Tibial artery (tissue), 4 donors: ENCODE measurements around the gene TMEM150B.

Source experiments
- DNase-seq, 2 donors: peaks; one replicate each; pipeline ENCODE4 v3.0.0-alpha.2; 2019
- H3K27ac ChIP-seq, 2 donors: fragments of 200-600 bp; sonication (generic) in 1 of 2; 1 replicate in 1 of 2; 2 replicates in 1 of 2; pipeline ENCODE4 v1.5.1; 2018 to 2019; ENCODE audit warnings: mild to moderate bottlenecking in 1 of 2
- H3K27me3 ChIP-seq, 2 donors: fragments of 200-600 bp; sonication (generic) in 1 of 2; one replicate each; pipeline versions ENCODE4 v1.5.1 to v1.6.0; 2016 to 2019
- H3K36me3 ChIP-seq, 3 donors: fragments of 200-600 bp; sonication (generic) in 2 of 3; one replicate each; pipeline ENCODE4 v1.5.1; 2016 to 2019; ENCODE audit warnings: mild to moderate bottlenecking in 2 of 3
- H3K4me1 ChIP-seq, 4 donors: fragments of 200-600 bp; sonication (generic) in 2 of 4; 1 replicate in 3 of 4; 2 replicates in 1 of 4; pipeline ENCODE4 v1.5.1; 2016 to 2019
- H3K4me3 ChIP-seq, 2 donors: fragments of 200-600 bp; sonication (generic) in 1 of 2; 1 replicate in 1 of 2; 2 replicates in 1 of 2; pipeline ENCODE4 v1.5.1; 2018 to 2019; ENCODE audit warnings: mild to moderate bottlenecking in 2 of 2
- H3K9me3 ChIP-seq, 3 donors: fragments of 200-600 bp; sonication (generic) in 1 of 3; one replicate each; pipeline ENCODE4 v1.5.1; 2016 to 2019
- intact Hi-C: fragments of 100-400 bp; cut with DNase I; formaldehyde crosslinking; loops from one replicate; pipeline ENCODE4 v1.15.0; 2023; ENCODE audit warnings: low total_unique reads
- TF ChIP-seq, protein P1 (sequence below), 2 experiments: fragments of 200-600 bp in 1 of 2; fragments of 450-650 bp in 1 of 2; IDR thresholded peaks; one replicate each; pipeline ENCODE4 v1.5.1; 2017 to 2019; ENCODE audit warnings: antibody characterized with exemption in 2 of 2, mild to moderate bottlenecking in 1 of 2, moderate library complexity in 1 of 2

TMEM150B gene

DNA sequence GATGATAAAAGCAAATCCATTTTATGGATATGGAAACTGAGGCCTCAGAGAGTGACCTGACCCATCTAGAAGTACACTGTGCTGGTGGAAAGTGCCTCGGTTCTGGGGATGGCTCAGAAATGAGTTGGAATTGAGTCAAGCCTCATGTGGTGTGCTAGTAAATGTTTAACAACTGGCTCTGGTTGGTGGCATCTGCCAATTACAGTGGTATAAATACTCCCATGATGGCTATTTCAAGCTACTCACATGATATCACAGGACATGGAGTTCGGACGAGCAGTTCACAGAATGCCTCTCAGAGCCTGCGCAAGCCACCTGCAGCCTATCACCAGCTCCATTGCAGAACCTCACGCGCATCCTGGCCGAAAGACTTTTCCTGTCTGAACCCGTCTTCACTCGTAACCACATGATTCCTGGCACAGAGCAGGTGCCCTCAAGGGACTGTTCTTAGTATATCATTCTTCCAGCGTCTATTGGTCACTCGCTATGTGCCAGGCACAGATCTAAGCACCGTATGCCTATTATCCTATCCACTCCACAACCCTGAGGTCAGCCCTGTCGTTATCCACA is 9.1 kb downstream of the TMEM150B start:
- TF ChIP-seq, protein P1, sequence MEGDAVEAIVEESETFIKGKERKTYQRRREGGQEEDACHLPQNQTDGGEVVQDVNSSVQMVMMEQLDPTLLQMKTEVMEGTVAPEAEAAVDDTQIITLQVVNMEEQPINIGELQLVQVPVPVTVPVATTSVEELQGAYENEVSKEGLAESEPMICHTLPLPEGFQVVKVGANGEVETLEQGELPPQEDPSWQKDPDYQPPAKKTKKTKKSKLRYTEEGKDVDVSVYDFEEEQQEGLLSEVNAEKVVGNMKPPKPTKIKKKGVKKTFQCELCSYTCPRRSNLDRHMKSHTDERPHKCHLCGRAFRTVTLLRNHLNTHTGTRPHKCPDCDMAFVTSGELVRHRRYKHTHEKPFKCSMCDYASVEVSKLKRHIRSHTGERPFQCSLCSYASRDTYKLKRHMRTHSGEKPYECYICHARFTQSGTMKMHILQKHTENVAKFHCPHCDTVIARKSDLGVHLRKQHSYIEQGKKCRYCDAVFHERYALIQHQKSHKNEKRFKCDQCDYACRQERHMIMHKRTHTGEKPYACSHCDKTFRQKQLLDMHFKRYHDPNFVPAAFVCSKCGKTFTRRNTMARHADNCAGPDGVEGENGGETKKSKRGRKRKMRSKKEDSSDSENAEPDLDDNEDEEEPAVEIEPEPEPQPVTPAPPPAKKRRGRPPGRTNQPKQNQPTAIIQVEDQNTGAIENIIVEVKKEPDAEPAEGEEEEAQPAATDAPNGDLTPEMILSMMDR (IDR thresholded peaks at IDR 0.05), result no peak
- H3K27me3 ChIP-seq, result peaks cover 0 to 13% of the 10 kb centered on the region in 2 donors
- intact Hi-C loops, result no loop called here
- DNase-seq, result no peak
- no peak overlapping the region for H3K4me3 ChIP-seq
- no peaks in the 10 kb centered on the region for H3K36me3 ChIP-seq
- H3K4me1 ChIP-seq, result no peaks in the 10 kb centered on the region
- H3K27ac ChIP-seq, result no peak overlapping the region
- H3K9me3 ChIP-seq, result no peaks in the 10 kb centered on the region

DNA sequence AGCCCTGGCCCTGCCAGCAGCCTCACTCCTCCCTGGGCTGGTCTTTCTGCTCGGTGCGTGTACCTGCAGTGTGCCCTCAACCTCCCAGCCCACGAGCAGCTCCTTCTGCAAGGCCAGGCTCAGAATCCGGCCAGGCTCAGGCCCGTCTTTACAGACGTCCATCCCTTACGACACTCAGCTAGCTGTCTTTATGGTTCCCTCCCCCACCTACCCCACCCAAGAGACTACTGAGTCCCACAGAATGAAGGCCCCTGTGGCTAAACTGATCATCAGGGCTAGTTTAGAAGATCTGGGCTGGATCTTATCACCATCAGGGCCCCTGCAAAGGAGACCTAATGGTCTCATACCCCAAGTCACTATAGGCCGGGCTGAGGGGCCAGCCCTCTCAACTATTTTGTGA is 10.7 kb downstream of the TMEM150B start:
- Histone ChIP-seq H3K9me3 (no peaks in the 10 kb centered on the region), H3K27me3 (peaks cover 0 to 3% of the 10 kb centered on the region in 2 donors), H3K27ac (no peak overlapping the region), H3K4me3 (no peak overlapping the region), H3K4me1 (no peaks in the 10 kb centered on the region), H3K36me3 (peaks cover 0 to 3% (median 0%) of the 10 kb centered on the region in 3 donors)
- no peak for DNase-seq
- intact Hi-C loops, result no loop called here
- TF ChIP-seq, protein P1 (IDR thresholded peaks at IDR 0.05), result no peak

DNA sequence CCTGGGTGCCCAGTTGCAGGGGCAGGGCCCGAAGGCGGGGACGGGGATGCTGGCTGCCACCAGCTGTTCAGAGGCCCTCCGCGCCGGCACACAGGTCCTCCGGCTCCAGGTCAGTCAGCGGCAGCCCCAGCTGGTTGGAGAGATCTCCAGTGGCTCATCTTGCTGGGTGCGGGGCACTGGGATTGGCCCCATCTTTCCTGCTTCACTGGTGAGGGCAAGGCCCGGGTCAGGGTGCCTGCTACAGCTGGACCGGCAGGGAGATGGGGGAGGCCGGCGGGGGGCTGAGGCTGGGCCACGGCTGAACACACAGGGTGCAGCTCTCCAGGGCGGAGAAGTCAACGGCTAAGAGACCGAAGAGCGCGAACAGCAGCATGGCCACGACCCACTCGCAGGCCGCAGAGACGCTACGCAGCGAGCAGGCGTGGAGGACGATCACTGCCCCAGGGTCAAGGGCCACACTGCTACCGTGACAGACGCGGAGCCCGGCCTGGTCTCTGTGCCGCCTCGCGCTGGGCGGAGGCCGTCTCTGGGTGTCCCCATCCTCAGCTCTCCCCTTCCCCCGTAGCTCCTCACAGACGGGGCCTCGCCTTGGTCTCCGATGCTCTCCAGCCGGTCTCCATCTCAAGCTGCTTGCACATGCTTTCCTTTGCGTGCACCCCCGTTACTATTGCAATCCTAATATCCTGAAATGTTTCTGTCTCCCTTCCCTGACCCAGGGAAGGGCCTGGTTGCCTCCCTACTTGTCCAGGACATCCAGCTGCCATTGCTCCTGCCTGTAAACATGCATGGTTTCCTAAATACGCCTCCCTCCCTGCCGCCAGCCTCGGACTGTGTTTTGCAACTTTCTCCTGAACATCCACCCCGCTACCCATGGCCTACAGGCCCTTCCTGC is 12.3 kb downstream of the TMEM150B start:
- Histone ChIP-seq H3K27me3 (peaks cover 0 to 3% of the 10 kb centered on the region in 2 donors), H3K4me1 (no peaks in the 10 kb centered on the region), H3K4me3 (no peak overlapping the region), H3K27ac (no peak overlapping the region), H3K36me3 (peaks cover 0 to 6% (median 0%) of the 10 kb centered on the region in 3 donors), H3K9me3 (no peaks in the 10 kb centered on the region)
- intact Hi-C loops, result no loop called here
- TF ChIP-seq, protein P1 (IDR thresholded peaks at IDR 0.05), result no peak
- DNase-seq, result no peak

DNA sequence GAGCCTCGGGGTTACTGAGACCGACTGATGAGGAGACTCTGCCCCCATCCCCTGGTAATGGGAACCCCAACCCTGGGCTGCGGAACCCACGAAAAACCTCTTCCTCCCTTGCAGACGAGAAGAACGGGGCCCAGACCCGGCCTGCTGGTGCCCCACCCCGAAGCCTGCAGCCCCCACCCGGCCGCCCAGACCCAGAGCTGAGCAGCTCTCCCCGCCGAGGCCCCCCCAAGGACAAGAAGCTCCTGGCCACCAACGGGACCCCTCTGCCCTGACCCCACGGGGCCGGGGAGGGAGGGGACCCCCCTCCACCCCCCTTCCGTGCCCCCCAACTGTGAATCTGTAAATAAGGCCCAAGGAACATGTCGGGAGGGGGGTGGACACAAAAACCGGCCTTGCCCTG is 13.3 kb downstream of the TMEM150B start:
- TF ChIP-seq, protein P1 (IDR thresholded peaks at IDR 0.05), result no peak
- H3K27me3 ChIP-seq, result peaks cover 0 to 3% of the 10 kb centered on the region in 2 donors
- no peaks in the 10 kb centered on the region for H3K9me3 ChIP-seq
- H3K27ac ChIP-seq, result no peak overlapping the region
- intact Hi-C loops, result no loop called here
- H3K36me3 ChIP-seq, result peaks cover 0 to 6% (median under 1%) of the 10 kb centered on the region in 3 donors
- DNase-seq, result no peak
- no peak overlapping the region for H3K4me3 ChIP-seq
- H3K4me1 ChIP-seq, result no peaks in the 10 kb centered on the region

DNA sequence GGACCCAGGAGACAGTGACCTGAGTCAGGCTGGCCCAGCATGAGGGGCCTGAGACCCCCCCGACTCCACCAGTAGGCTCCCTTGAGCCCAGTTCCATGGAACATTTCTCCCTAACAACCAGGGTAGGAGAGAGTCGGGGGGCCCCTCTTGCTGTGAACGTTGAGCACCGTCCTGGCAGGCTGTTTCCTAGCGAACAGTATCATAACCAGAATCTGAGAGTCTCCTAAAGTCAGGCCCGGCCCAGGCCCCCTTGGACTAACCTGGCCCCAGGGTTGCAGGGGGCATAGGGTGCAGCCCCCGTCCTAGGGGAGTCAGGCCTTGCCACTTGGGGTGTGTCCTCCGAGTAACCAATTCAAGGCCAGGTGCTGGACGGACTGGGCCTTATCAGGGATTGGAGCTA is 13.7 kb downstream of the TMEM150B start:
- no peak for DNase-seq
- TF ChIP-seq, protein P1 (IDR thresholded peaks at IDR 0.05), result no peak
- peaks cover 0 to 6% (median 5%) of the 10 kb centered on the region in 3 donors for H3K36me3 ChIP-seq
- peaks cover 0 to 3% of the 10 kb centered on the region in 2 donors for H3K27me3 ChIP-seq
- H3K4me3 ChIP-seq, result no peak overlapping the region
- H3K4me1 ChIP-seq, result no peaks in the 10 kb centered on the region
- no peaks in the 10 kb centered on the region for H3K9me3 ChIP-seq
- no peak overlapping the region for H3K27ac ChIP-seq
- intact Hi-C loops, result no loop called here
